ENCODE results near the gene PKP4.

DNA sequence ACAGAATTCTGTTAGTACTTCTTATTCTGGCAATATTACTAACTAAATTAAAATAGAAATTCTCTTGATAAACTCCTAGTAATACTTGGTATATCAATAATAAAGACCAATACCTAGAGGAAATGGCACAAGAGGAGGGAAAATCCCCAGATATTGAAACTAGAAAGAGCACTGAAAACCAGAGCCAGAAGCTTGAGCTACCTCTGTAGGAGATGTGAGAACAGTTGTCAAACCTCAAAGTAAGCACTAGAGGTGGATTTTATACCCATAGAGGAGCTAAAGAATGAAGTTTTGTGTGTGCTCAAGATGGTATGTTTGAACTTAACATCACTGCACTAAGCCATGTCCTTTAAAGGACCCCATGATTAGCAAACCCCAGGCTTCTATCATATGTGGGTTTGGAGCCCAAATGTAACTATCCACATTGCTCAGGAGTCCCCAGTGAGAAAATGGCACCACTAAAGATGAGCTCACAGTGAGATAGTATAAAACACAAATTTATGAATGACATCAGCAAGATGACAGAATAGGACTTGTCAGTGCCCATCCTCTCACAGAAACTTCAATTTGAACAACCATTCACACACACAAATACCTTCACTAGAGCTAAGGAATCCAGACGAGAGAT lies 122.1 kb downstream of the PKP4 start:
- TF ChIP-seq CTCF (conservative IDR thresholded peaks at IDR 0.05; ENCODE audit: low read depth, low read length) = no peak
- TF ChIP-seq EZH2 (IDR thresholded peaks at IDR 0.05; ENCODE audit: low read length, unreplicated experiment) = no peak
